Sigmoid colon (tissue), 4 donors: Measurements from ENCODE around the gene SBK2.

ENCODE experiments used
- CTCF ChIP-seq, 4 experiments: fragments of 450-650 bp in 3 of 4; fragments of 200-600 bp in 1 of 4; IDR thresholded peaks; one replicate each; pipeline ENCODE4 v1.5.1; 2016 to 2019; ENCODE audit warnings: antibody characterized with exemption in 4 of 4, mild to moderate bottlenecking in 3 of 4, moderate library complexity in 2 of 4
- POLR2A ChIP-seq, 2 donors: fragments of 450-650 bp; IDR thresholded peaks; one replicate each; pipeline ENCODE4 v1.6.1; 2016; ENCODE audit warnings: antibody characterized with exemption in 2 of 2, mild to moderate bottlenecking in 2 of 2, moderate library complexity in 2 of 2
- POLR2AphosphoS5 ChIP-seq, 4 donors: sonication (generic); formaldehyde crosslinking; IDR thresholded peaks; one replicate each; pipeline ENCODE4 v1.6.1; 2017; ENCODE audit warnings: antibody characterized with exemption in 4 of 4

- TF ChIP-seq POLR2AphosphoS5 (IDR thresholded peaks at IDR 0.05) (no peak), POLR2A (IDR thresholded peaks at IDR 0.05) (no peak), CTCF (IDR thresholded peaks at IDR 0.05) (no peak)
These were observed 12.8 kb upstream of the SBK2 start for GRCh38 chr19:55549500-55550320.
